Measurements from ENCODE around the gene CERS6.

CERS6 gene

DNA sequence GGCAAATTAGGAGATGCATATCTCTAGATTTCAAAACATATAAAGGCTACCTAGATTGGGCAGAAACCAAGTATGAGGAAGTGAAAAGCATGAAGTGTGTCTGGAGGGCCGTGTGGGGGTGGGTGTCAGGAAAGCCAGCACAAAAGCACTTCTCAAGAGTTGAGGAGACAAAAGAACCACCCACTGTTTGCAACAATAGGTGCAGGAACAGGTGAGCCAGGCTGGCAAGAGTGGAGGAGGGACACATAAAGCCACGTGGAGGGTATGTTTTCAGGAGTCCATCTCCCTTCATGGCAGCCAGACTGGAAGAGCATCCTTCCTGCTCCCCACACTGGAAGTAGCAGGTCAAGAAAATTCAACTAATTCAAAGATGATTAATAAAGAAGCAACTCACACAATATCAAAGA is 96.4 kb downstream of the CERS6 start:
- Mint-ChIP-seq H3K27me3 (ENCODE audit: low read depth) (no peaks in the 10 kb centered on the region), H3K9me3 (no peaks in the 10 kb centered on the region), H3K36me3 (ENCODE audit: low read depth) (peaks cover 20% of the 10 kb centered on the region), H3K4me1 (ENCODE audit: low read depth) (peaks cover 8% of the 10 kb centered on the region), H3K4me3 (no peak overlapping the region), H3K27ac (no peak overlapping the region)
- DNase-seq (ENCODE audit: low spot score): no peak

DNA sequence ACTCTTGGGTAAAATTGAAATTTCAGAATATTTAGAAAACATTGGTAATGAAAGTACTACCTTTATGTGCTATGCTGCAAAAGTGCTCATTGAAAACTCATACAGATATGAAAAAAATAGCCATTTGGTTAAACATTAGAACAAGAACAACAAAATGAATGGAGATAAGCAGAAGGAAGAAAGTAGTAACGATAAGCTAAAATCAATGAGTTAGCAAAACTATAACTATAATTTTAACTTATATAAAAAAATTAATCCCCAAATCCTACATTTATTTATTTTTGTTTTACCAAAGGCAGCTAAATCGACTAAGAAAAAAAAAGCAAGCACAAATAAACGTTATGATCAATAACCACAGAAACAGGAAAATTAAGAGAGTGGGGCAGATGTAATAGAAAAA is 99.2 kb downstream of the CERS6 start:
- Mint-ChIP-seq H3K4me3 (no peak overlapping the region), H3K9me3 (no peaks in the 10 kb centered on the region), H3K36me3 (ENCODE audit: low read depth) (peaks cover 15% of the 10 kb centered on the region), H3K27ac (no peak overlapping the region), H3K27me3 (ENCODE audit: low read depth) (no peaks in the 10 kb centered on the region), H3K4me1 (ENCODE audit: low read depth) (peaks cover 8% of the 10 kb centered on the region)
- no peak for DNase-seq (ENCODE audit: low spot score)

DNA sequence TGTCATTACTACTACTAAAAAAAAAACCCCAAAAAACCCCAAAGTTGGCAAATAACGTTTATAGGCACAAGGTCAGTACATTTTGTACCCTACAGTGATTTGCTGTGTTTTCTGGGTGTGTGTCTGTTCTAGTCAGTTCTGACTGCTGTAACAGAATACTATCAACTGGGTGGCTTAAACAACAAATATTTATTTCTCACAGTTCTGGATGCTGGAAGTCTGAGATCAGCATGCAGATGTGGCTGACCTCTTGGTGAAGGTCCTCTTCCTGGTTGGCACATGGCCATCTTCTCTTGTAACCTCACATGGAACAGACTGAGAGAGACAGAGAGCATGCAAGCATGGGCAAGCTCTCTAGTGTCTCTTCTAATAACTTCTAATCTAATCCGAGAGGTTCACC is 103.1 kb downstream of the CERS6 start:
- peaks cover 3% of the 10 kb centered on the region for H3K4me1 Mint-ChIP-seq (ENCODE audit: low read depth)
- peaks cover 28% of the 10 kb centered on the region for H3K36me3 Mint-ChIP-seq (ENCODE audit: low read depth)
- no peak overlapping the region for H3K4me3 Mint-ChIP-seq
- no peak for DNase-seq (ENCODE audit: low spot score)
- H3K27me3 Mint-ChIP-seq (ENCODE audit: low read depth): no peaks in the 10 kb centered on the region
- no peaks in the 10 kb centered on the region for H3K9me3 Mint-ChIP-seq
- H3K27ac Mint-ChIP-seq: no peak overlapping the region

DNA sequence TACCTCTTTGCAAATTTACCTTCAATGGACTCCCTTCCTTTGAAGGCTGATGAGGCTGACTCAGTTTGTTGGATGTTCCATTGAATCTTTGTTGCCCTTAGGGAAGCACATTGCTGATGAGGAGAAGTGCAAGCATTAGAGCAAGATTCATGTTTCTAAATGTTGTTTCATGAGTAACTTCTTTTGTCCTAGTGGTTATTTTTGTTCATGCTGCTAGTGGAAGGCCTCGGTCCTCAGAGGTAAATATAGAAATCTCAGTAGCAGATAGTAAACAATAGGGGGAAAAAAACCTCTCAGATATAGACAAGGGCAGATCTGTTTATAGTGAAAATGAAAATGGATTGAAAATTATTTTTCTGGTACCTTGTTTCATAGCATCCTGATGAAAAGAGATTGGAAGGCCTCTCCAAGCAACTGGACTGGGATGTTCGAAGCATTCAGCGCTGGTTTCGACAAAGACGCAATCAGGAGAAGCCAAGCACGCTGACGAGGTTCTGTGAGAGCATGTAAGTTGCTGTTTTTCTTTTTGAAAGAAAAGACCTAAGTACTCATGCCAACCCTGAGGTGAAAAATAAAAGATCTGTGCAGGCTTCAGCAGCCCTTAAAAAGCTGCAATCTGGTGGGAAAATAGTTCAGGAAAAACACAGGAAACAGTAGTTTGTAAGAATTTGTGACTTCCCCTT is 104.9 kb downstream of the CERS6 start:
- peaks cover 9% of the 10 kb centered on the region for H3K4me1 Mint-ChIP-seq (ENCODE audit: low read depth)
- no peak for DNase-seq (ENCODE audit: low spot score)
- no peaks in the 10 kb centered on the region for H3K9me3 Mint-ChIP-seq
- peaks cover 28% of the 10 kb centered on the region for H3K36me3 Mint-ChIP-seq (ENCODE audit: low read depth)
- H3K27ac Mint-ChIP-seq: no peak overlapping the region
- H3K27me3 Mint-ChIP-seq (ENCODE audit: low read depth): no peaks in the 10 kb centered on the region
- H3K4me3 Mint-ChIP-seq: no peak overlapping the region

- Mint-ChIP-seq H3K27me3 (ENCODE audit: low read depth) (no peaks in the 10 kb centered on the region), H3K4me1 (ENCODE audit: low read depth) (peaks cover 10% of the 10 kb centered on the region), H3K9me3 (no peaks in the 10 kb centered on the region), H3K27ac (no peak overlapping the region), H3K4me3 (no peak overlapping the region), H3K36me3 (ENCODE audit: low read depth) (peaks cover 30% of the 10 kb centered on the region)
- no peak for DNase-seq (ENCODE audit: low spot score)
Measured at GRCh38 chr2:168561991-168562390, 105.9 kb downstream of the CERS6 start.

DNA sequence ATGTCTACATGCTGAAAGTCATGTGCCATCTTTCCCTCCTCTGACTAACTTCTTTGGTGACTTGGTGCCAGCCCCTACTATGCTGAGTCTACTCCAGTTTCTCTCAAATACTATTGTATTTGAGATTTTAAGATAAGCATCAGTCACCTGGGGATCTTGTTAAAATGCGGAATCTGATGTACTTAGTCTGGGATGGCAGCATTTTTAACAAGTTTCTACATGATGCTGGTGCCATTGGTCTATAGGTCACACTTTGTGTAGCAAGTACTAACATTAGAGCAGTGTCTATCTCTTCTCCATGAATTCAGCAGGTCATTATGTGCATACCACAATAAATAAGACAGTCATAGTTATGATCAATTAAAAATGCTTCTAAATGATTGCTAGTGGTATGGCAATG is 106.9 kb downstream of the CERS6 start:
- Mint-ChIP-seq H3K4me3 (no peak overlapping the region), H3K36me3 (ENCODE audit: low read depth) (peaks cover 30% of the 10 kb centered on the region), H3K27me3 (ENCODE audit: low read depth) (no peaks in the 10 kb centered on the region), H3K9me3 (no peaks in the 10 kb centered on the region), H3K27ac (no peak overlapping the region), H3K4me1 (ENCODE audit: low read depth) (peaks cover 10% of the 10 kb centered on the region)
- no peak for DNase-seq (ENCODE audit: low spot score)

- DNase-seq (ENCODE audit: low spot score): no peak
- Mint-ChIP-seq H3K4me3 (no peak overlapping the region), H3K27ac (no peak overlapping the region), H3K27me3 (ENCODE audit: low read depth) (no peaks in the 10 kb centered on the region), H3K36me3 (ENCODE audit: low read depth) (peaks cover 25% of the 10 kb centered on the region), H3K9me3 (no peaks in the 10 kb centered on the region), H3K4me1 (ENCODE audit: low read depth) (peaks cover 10% of the 10 kb centered on the region)
Measured at GRCh38 chr2:168564641-168565040, 108.6 kb downstream of the CERS6 start.

DNA sequence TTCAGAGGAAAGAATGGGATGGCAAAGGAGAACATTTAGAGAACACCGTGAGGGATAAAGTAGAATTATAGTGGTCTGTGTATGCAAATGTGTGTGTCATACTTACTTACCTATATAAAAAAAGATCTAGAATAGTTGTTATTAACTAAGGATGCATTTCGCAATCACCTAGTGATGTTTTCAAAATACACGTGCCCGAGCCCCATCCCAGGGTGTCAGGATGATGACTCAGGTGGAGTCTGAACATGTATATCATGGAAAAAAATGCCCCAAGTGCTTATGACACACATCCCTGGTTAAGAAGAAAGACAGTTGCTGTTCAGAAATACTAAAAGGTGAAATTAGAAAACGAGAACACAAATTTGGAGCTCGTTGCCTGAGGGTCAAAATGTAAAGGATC is 109.0 kb downstream of the CERS6 start:
- Mint-ChIP-seq H3K9me3 (no peaks in the 10 kb centered on the region), H3K27ac (no peak overlapping the region), H3K4me1 (ENCODE audit: low read depth) (peaks cover 10% of the 10 kb centered on the region), H3K27me3 (ENCODE audit: low read depth) (no peaks in the 10 kb centered on the region), H3K36me3 (ENCODE audit: low read depth) (peaks cover 23% of the 10 kb centered on the region), H3K4me3 (no peak overlapping the region)
- no peak for DNase-seq (ENCODE audit: low spot score)

- Mint-ChIP-seq H3K4me3 (no peak overlapping the region), H3K27me3 (ENCODE audit: low read depth) (no peaks in the 10 kb centered on the region), H3K9me3 (no peaks in the 10 kb centered on the region), H3K36me3 (ENCODE audit: low read depth) (peaks cover 21% of the 10 kb centered on the region), H3K27ac (no peak overlapping the region), H3K4me1 (ENCODE audit: low read depth) (peaks cover 10% of the 10 kb centered on the region)
- DNase-seq (ENCODE audit: low spot score): no peak
Measured at GRCh38 chr2:168565512-168565911, 109.4 kb downstream of the CERS6 start.

- no peak overlapping the region for H3K4me3 Mint-ChIP-seq
- H3K27me3 Mint-ChIP-seq (ENCODE audit: low read depth): no peaks in the 10 kb centered on the region
- no peaks in the 10 kb centered on the region for H3K9me3 Mint-ChIP-seq
- peaks cover 8% of the 10 kb centered on the region for H3K36me3 Mint-ChIP-seq (ENCODE audit: low read depth)
- DNase-seq (ENCODE audit: low spot score): no peak
- H3K4me1 Mint-ChIP-seq (ENCODE audit: low read depth): peaks cover 10% of the 10 kb centered on the region
- H3K27ac Mint-ChIP-seq: no peak overlapping the region
Measured at GRCh38 chr2:168566974-168567665, 111.0 kb downstream of the CERS6 start.

GRCh38 chr2:168567836-168568235 is 111.8 kb downstream of the CERS6 start:
- no peaks in the 10 kb centered on the region for H3K27me3 Mint-ChIP-seq (ENCODE audit: low read depth)
- H3K4me1 Mint-ChIP-seq (ENCODE audit: low read depth): peaks cover 13% of the 10 kb centered on the region
- H3K36me3 Mint-ChIP-seq (ENCODE audit: low read depth): peaks cover 8% of the 10 kb centered on the region
- H3K27ac Mint-ChIP-seq: no peak overlapping the region
- no peak for DNase-seq (ENCODE audit: low spot score)
- no peaks in the 10 kb centered on the region for H3K9me3 Mint-ChIP-seq
- H3K4me3 Mint-ChIP-seq: no peak overlapping the region

- Mint-ChIP-seq H3K36me3 (ENCODE audit: low read depth) (peaks cover 8% of the 10 kb centered on the region), H3K4me3 (no peak overlapping the region), H3K9me3 (no peaks in the 10 kb centered on the region), H3K27ac (no peak overlapping the region), H3K4me1 (ENCODE audit: low read depth) (peaks cover 13% of the 10 kb centered on the region), H3K27me3 (ENCODE audit: low read depth) (no peaks in the 10 kb centered on the region)
- DNase-seq (ENCODE audit: low spot score): no peak
Measured at GRCh38 chr2:168568476-168569267, 112.6 kb downstream of the CERS6 start.

DNA sequence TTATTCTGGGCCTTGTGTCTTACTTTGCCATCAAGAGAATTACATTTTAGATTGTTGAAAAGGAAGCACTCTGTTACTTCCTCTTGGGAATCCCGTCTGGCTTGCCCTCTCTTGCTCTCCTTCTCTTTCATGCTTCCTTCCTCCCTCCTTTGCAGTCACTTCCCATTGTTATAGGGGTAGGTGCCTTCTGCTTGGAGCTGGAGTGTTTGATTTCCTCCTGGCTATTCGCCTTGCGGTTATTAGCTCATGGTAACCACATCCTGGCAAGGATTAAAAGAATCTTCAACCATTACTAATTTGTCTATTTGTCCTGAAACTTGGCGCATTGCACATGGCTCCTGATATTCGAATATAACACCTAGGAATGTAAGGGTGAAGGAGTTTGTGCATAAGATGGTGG is 115.0 kb downstream of the CERS6 start:
- Mint-ChIP-seq H3K36me3 (ENCODE audit: low read depth) (peaks cover 9% of the 10 kb centered on the region), H3K27me3 (ENCODE audit: low read depth) (no peaks in the 10 kb centered on the region), H3K9me3 (no peaks in the 10 kb centered on the region), H3K4me3 (no peak overlapping the region), H3K4me1 (ENCODE audit: low read depth) (peaks cover 4% of the 10 kb centered on the region), H3K27ac (no peak overlapping the region)
- DNase-seq (ENCODE audit: low spot score): no peak
